HEK293 (cell line): ENCODE measurements around the gene SESN1.
"Not testable (repeated sequence)": the region's sequence is repeated elsewhere in the genome, so short reads cannot be mapped to it uniquely, and the experiment has no call there.

ENCODE experiments used
- CTCF ChIA-PET: fragments of 350-600 bp; formaldehyde crosslinking; extraction: SDS; loops from one replicate; lab custom pipeline; 2021; ENCODE audit warnings: antibody characterized with exemption; lab: Yijun Ruan, JAX
- POLR2A ChIA-PET: fragments of 300-600 bp; formaldehyde crosslinking; extraction: SDS; loops from one replicate; lab custom pipeline; 2020; ENCODE audit warnings: antibody characterized with exemption, inconsistent platforms; lab: Yijun Ruan, JAX
- H3K27ac ChIP-seq: fragments of 200-500 bp; sonication (Bioruptor generic); 2 replicates; pipeline ENCODE4 v1.5.1; 2014; ENCODE audit warnings: low read depth, low read length, control low read depth, inconsistent platforms; ENCODE audit errors: extremely low read depth
- H3K36me3 ChIP-seq, 2 experiments: fragments of 200-500 bp in 1 of 2; sonication (Bioruptor generic) in 1 of 2; 1 replicate in 1 of 2; 2 replicates in 1 of 2; pipeline ENCODE4 v1.5.1; 2014 to 2017; ENCODE audit warnings: inconsistent platforms in 2 of 2, low read length in 2 of 2; ENCODE audit not compliant: control insufficient read depth in 2 of 2, insufficient read depth in 1 of 2
- H3K4me1 ChIP-seq: fragments of 200-500 bp; sonication (Bioruptor generic); 2 replicates; pipeline ENCODE4 v1.5.1; 2014; ENCODE audit warnings: mild to moderate bottlenecking, low read length, inconsistent platforms; ENCODE audit not compliant: control insufficient read depth, insufficient read depth
- H3K4me3 ChIP-seq: 2 replicates; pipeline ENCODE4 v1.5.1; 2011; ENCODE audit warnings: low read depth, mild to moderate bottlenecking, control low read depth, low read length, moderate library complexity
- H3K9me3 ChIP-seq: fragments of 200-500 bp; sonication (Bioruptor generic); 2 replicates; pipeline ENCODE4 v1.5.1; 2014; ENCODE audit warnings: low read depth, low read length, inconsistent platforms; ENCODE audit not compliant: control insufficient read depth, insufficient read depth
- REPIN1 ChIP-seq: fragments of 450-650 bp; formaldehyde crosslinking; IDR thresholded peaks from 2 replicates; pipeline ENCODE4 v1.5.1; 2017; ENCODE audit warnings: missing biosample characterization, missing genetic modification characterization, low read depth
- SCRT1 ChIP-seq: fragments of 450-650 bp; formaldehyde crosslinking; IDR thresholded peaks from 2 replicates; pipeline ENCODE4 v1.5.1; 2016; ENCODE audit warnings: missing biosample characterization, missing genetic modification characterization, borderline replicate concordance
- SCRT2 ChIP-seq: fragments of 450-650 bp; formaldehyde crosslinking; IDR thresholded peaks from 2 replicates; pipeline ENCODE4 v1.5.1; 2016; ENCODE audit warnings: missing biosample characterization, missing genetic modification characterization
- SETDB1 ChIP-seq: IDR thresholded peaks from one replicate; pipeline ENCODE4 v1.6.1; 2017; ENCODE audit warnings: mild to moderate bottlenecking, low read length, moderate library complexity, mixed read lengths; ENCODE audit not compliant: insufficient read length
- SP2 ChIP-seq: fragments of 450-650 bp; formaldehyde crosslinking; IDR thresholded peaks from 2 replicates; pipeline ENCODE4 v1.5.1; 2016; ENCODE audit warnings: missing biosample characterization, missing genetic modification characterization
- ZBTB7A ChIP-seq: fragments of 450-650 bp; formaldehyde crosslinking; IDR thresholded peaks from 2 replicates; pipeline ENCODE4 v1.5.1; 2016; ENCODE audit warnings: low read depth, missing biosample characterization, missing genetic modification characterization
- ZNF114 ChIP-seq: fragments of 450-650 bp; formaldehyde crosslinking; IDR thresholded peaks from 2 replicates; pipeline ENCODE4 v1.5.0; 2017; ENCODE audit warnings: missing biosample characterization, missing genetic modification characterization
- ZNF146 ChIP-seq: fragments of 450-650 bp; formaldehyde crosslinking; IDR thresholded peaks from 2 replicates; pipeline ENCODE4 v1.5.1; 2016; ENCODE audit warnings: missing biosample characterization, missing genetic modification characterization
- ZNF341 ChIP-seq: fragments of 450-650 bp; formaldehyde crosslinking; IDR thresholded peaks from 2 replicates; pipeline ENCODE4; 2016; ENCODE audit warnings: low read depth, missing biosample characterization, missing genetic modification characterization
- ZNF366 ChIP-seq: fragments of 450-650 bp; formaldehyde crosslinking; conservative IDR thresholded peaks from 2 replicates; pipeline ENCODE4 v1.5.1; 2016; ENCODE audit warnings: missing biosample characterization, missing genetic modification characterization
- ZNF423 ChIP-seq: fragments of 450-650 bp; formaldehyde crosslinking; IDR thresholded peaks from 2 replicates; pipeline ENCODE4 v1.5.1; 2016; ENCODE audit warnings: missing biosample characterization, missing genetic modification characterization
- ZNF530 ChIP-seq: fragments of 450-650 bp; formaldehyde crosslinking; IDR thresholded peaks from 2 replicates; pipeline ENCODE4 v1.5.1; 2016; ENCODE audit warnings: low read depth, missing biosample characterization, missing genetic modification characterization
- ZNF658 ChIP-seq: fragments of 450-650 bp; formaldehyde crosslinking; IDR thresholded peaks from 2 replicates; pipeline ENCODE4; 2016; ENCODE audit warnings: missing biosample characterization, missing genetic modification characterization
- ZNF76 ChIP-seq: fragments of 450-650 bp; formaldehyde crosslinking; IDR thresholded peaks from 2 replicates; pipeline ENCODE4; 2016; ENCODE audit warnings: low read depth, missing biosample characterization, missing genetic modification characterization, borderline replicate concordance
- TF ChIP-seq, protein P1 (sequence below): fragments of 450-650 bp; formaldehyde crosslinking; IDR thresholded peaks from 2 replicates; pipeline ENCODE4 v1.5.1; 2016; ENCODE audit warnings: missing biosample characterization, missing genetic modification characterization
- TF ChIP-seq, protein P2 (sequence below): fragments of 450-650 bp; formaldehyde crosslinking; IDR thresholded peaks from 2 replicates; pipeline ENCODE4 v1.5.1; 2016; ENCODE audit warnings: missing biosample characterization, missing genetic modification characterization
- TF ChIP-seq, protein P3 (sequence below): IDR thresholded peaks from 2 replicates; pipeline ENCODE4 v1.6.1; 2011; ENCODE audit warnings: mild to moderate bottlenecking, low read depth, low read length, borderline replicate concordance
- TF ChIP-seq, protein P4 (sequence below): fragments of 450-650 bp; formaldehyde crosslinking; IDR thresholded peaks from 2 replicates; pipeline ENCODE4 v1.5.1; 2017; ENCODE audit warnings: missing biosample characterization, missing genetic modification characterization
- TF ChIP-seq, protein P5 (sequence below): fragments of 450-650 bp; formaldehyde crosslinking; IDR thresholded peaks from 2 replicates; pipeline ENCODE4 v1.5.1; 2016; ENCODE audit warnings: missing biosample characterization, missing genetic modification characterization

The SESN1 gene

GRCh38 chr6:109136039-109136438 lies 41.4 kb upstream of the SESN1 start:
- CTCF ChIA-PET, H3K9me3 ChIP-seq, POLR2A ChIA-PET, H3K27ac ChIP-seq, H3K36me3 ChIP-seq, H3K4me1 ChIP-seq, H3K4me3 ChIP-seq: not testable (repeated sequence)
- TF ChIP-seq ZNF146: peak; percentile 93
- TF ChIP-seq, protein P1, sequence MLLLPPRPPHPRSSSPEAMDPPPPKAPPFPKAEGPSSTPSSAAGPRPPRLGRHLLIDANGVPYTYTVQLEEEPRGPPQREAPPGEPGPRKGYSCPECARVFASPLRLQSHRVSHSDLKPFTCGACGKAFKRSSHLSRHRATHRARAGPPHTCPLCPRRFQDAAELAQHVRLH (tag by site-specific recombination): 0 out of 2 replicates have a peak, but pooled peaks have one; percentile 11

GRCh38 chr6:109135600-109135999 lies 41.0 kb upstream of the SESN1 start:
- H3K9me3 ChIP-seq, H3K4me1 ChIP-seq, CTCF ChIA-PET, H3K4me3 ChIP-seq, POLR2A ChIA-PET, H3K27ac ChIP-seq, H3K36me3 ChIP-seq: not testable (repeated sequence)
- peak; percentile 90 for TF ChIP-seq SCRT2
- peak; percentile 66; the same call in 1 of the 2 replicates for TF ChIP-seq SCRT1 (tag by site-specific recombination)

DNA sequence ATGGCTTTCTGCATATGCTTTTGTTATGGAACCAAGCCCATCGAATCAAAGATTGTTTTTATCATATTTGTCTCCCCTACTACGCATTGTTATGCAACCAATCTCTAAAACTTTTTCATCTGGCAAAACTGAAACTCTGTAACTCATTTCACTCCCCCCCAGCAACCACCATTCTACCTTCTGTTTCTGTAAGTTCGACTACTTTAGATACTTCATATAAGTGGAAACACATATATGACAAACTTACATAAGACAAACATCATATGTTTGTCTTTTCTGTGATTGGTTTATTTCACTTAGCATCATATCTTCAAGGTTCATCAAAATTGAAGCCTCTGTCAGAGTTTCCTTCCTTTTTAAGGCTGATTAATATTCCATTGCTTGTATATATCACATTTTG lies 35.4 kb upstream of the SESN1 start:
- Histone ChIP-seq H3K4me3 (no peak overlapping the region), H3K27ac (no peak overlapping the region), H3K9me3 (no peaks in the 10 kb centered on the region), H3K36me3 (peaks cover 0 to 3% of the 10 kb centered on the region in 2 experiments; a peak in 1 of 3 replicates), H3K4me1 (no peaks in the 10 kb centered on the region)
- ChIA-PET CTCF (no interaction called here), POLR2A (no interaction called here)
- TF ChIP-seq REPIN1 (tag by site-specific recombination) (no peak), ZNF423 (tag by site-specific recombination) (no peak), SP2 (no peak), ZNF114 (tag by site-specific recombination) (no peak), ZNF530 (no peak), SCRT1 (tag by site-specific recombination) (no peak), ZNF366 (no peak), ZBTB7A (tag by site-specific recombination) (no peak)
- TF ChIP-seq, protein P2, sequence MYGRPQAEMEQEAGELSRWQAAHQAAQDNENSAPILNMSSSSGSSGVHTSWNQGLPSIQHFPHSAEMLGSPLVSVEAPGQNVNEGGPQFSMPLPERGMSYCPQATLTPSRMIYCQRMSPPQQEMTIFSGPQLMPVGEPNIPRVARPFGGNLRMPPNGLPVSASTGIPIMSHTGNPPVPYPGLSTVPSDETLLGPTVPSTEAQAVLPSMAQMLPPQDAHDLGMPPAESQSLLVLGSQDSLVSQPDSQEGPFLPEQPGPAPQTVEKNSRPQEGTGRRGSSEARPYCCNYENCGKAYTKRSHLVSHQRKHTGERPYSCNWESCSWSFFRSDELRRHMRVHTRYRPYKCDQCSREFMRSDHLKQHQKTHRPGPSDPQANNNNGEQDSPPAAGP (tag by site-specific recombination): no peak

- H3K9me3 ChIP-seq: no peaks in the 10 kb centered on the region
- no peak overlapping the region for H3K27ac ChIP-seq
- POLR2A ChIA-PET: no interaction called here
- no peaks in the 10 kb centered on the region for H3K36me3 ChIP-seq
- TF ChIP-seq ZNF341 (tag by site-specific recombination) (no peak), ZNF658 (tag by site-specific recombination) (no peak), SETDB1 (no peak), ZNF76 (tag by site-specific recombination) (no peak)
- TF ChIP-seq, protein P3, sequence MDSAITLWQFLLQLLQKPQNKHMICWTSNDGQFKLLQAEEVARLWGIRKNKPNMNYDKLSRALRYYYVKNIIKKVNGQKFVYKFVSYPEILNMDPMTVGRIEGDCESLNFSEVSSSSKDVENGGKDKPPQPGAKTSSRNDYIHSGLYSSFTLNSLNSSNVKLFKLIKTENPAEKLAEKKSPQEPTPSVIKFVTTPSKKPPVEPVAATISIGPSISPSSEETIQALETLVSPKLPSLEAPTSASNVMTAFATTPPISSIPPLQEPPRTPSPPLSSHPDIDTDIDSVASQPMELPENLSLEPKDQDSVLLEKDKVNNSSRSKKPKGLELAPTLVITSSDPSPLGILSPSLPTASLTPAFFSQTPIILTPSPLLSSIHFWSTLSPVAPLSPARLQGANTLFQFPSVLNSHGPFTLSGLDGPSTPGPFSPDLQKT: no peak
- TF ChIP-seq, protein P4, sequence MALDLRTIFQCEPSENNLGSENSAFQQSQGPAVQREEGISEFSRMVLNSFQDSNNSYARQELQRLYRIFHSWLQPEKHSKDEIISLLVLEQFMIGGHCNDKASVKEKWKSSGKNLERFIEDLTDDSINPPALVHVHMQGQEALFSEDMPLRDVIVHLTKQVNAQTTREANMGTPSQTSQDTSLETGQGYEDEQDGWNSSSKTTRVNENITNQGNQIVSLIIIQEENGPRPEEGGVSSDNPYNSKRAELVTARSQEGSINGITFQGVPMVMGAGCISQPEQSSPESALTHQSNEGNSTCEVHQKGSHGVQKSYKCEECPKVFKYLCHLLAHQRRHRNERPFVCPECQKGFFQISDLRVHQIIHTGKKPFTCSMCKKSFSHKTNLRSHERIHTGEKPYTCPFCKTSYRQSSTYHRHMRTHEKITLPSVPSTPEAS (tag by site-specific recombination): no peak
- TF ChIP-seq, protein P5, sequence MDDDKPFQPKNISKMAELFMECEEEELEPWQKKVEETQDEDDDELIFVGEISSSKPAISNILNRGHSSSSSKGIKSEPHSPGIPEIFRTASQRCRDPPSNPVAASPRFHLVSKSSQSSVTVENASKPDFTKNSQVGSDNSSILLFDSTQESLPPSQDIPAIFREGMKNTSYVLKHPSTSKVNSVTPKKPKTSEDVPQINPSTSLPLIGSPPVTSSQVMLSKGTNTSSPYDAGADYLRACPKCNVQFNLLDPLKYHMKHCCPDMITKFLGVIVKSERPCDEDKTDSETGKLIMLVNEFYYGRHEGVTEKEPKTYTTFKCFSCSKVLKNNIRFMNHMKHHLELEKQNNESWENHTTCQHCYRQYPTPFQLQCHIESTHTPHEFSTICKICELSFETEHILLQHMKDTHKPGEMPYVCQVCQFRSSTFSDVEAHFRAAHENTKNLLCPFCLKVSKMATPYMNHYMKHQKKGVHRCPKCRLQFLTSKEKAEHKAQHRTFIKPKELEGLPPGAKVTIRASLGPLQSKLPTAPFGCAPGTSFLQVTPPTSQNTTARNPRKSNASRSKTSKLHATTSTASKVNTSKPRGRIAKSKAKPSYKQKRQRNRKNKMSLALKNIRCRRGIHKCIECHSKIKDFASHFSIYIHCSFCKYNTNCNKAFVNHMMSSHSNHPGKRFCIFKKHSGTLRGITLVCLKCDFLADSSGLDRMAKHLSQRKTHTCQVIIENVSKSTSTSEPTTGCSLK (tag by site-specific recombination): no peak
- H3K4me1 ChIP-seq: peaks cover 14% of the 10 kb centered on the region
- H3K4me3 ChIP-seq: no peak overlapping the region
- CTCF ChIA-PET: interaction anchor here (0.7 kb wide), 1 partner anchor 82 kb away, joined by 3 read pairs; no protein-coding TSS in a partner anchor
Observed at GRCh38 chr6:109125504-109125903, 30.9 kb upstream of the SESN1 start.
